GM12875 (cell line): ENCODE measurements around the gene RBM4.

Experiments
- H3K4me3 ChIP-seq: one replicate; pipeline ENCODE4 v1.5.1; 2011; ENCODE audit warnings: low read depth, low read length, control low read depth
- CTCF ChIP-seq: IDR thresholded peaks from 2 replicates; pipeline ENCODE4 v1.5.1; 2011; ENCODE audit warnings: low read depth, mild to moderate bottlenecking, control low read depth, inconsistent platforms, low read length, moderate library complexity, borderline replicate concordance; ENCODE audit not compliant: insufficient read depth

Gene RBM4

GRCh38 chr11:66629356-66629755 lies 9.1 kb upstream of the RBM4 start:
- no peak overlapping the region for H3K4me3 ChIP-seq
- TF ChIP-seq CTCF: no peak

GRCh38 chr11:66631883-66632282 lies 6.6 kb upstream of the RBM4 start:
- no peak for TF ChIP-seq CTCF
- no peak overlapping the region for H3K4me3 ChIP-seq

- no peak overlapping the region for H3K4me3 ChIP-seq
- no peak for TF ChIP-seq CTCF
Measured at GRCh38 chr11:66632952-66633351, 5.6 kb upstream of the RBM4 start.

GRCh38 chr11:66636411-66636810 lies 2.1 kb upstream of the RBM4 start:
- H3K4me3 ChIP-seq: no peak overlapping the region
- no peak for TF ChIP-seq CTCF

- H3K4me3 ChIP-seq: peak overlapping the region; percentile 44
- TF ChIP-seq CTCF: no peak
Measured at GRCh38 chr11:66637557-66638176, 836 bp upstream of the RBM4 start.

GRCh38 chr11:66639066-66639813 lies 737 bp downstream of the RBM4 start:
- H3K4me3 ChIP-seq: peak overlapping the region; percentile 75
- 0 out of 2 replicates have a peak, but pooled peaks have one; percentile 1 for TF ChIP-seq CTCF

- peak overlapping the region; percentile 75 for H3K4me3 ChIP-seq
Measured at GRCh38 chr11:66639814-66640340, 1.4 kb downstream of the RBM4 start.
